ENCODE data around the gene MATN1.
"Not testable (repeated sequence)": the region's sequence is repeated elsewhere in the genome, so short reads cannot be mapped to it uniquely, and the experiment has no call there.

MATN1 gene, protein sequence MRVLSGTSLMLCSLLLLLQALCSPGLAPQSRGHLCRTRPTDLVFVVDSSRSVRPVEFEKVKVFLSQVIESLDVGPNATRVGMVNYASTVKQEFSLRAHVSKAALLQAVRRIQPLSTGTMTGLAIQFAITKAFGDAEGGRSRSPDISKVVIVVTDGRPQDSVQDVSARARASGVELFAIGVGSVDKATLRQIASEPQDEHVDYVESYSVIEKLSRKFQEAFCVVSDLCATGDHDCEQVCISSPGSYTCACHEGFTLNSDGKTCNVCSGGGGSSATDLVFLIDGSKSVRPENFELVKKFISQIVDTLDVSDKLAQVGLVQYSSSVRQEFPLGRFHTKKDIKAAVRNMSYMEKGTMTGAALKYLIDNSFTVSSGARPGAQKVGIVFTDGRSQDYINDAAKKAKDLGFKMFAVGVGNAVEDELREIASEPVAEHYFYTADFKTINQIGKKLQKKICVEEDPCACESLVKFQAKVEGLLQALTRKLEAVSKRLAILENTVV

GRCh38 chr1:30723331-30723755, at the start of gene MATN1:
MATN1 (minus strand) TSS chr1:30723585; CDS start chr1:30723551, 34 bp downstream.
- no peak for DNase-seq

GRCh38 chr1:30771005-30771404, 47.6 kb upstream of the MATN1 start:
- DNase-seq = no peak

DNA sequence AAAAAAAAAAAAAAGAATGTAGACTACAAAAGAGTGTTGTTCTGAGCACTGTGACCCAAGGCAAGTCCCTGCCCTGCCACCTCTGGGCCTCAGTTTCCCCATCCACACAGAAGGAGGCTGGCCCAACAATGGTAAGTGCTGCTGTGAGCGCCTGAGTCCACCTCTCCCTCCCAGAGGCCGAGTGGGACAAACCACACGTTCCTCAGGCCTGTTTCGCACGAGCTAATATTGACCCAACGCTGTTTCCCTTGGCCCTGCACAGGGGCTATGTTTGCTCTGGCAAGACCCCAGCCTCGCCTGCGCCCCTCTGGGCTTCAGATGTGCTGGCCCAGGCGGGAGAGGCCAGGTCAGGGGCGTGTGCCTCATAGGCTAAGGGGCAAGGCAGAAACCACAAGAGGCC, 46.8 kb upstream of the MATN1 start:
- no peak for DNase-seq

DNA sequence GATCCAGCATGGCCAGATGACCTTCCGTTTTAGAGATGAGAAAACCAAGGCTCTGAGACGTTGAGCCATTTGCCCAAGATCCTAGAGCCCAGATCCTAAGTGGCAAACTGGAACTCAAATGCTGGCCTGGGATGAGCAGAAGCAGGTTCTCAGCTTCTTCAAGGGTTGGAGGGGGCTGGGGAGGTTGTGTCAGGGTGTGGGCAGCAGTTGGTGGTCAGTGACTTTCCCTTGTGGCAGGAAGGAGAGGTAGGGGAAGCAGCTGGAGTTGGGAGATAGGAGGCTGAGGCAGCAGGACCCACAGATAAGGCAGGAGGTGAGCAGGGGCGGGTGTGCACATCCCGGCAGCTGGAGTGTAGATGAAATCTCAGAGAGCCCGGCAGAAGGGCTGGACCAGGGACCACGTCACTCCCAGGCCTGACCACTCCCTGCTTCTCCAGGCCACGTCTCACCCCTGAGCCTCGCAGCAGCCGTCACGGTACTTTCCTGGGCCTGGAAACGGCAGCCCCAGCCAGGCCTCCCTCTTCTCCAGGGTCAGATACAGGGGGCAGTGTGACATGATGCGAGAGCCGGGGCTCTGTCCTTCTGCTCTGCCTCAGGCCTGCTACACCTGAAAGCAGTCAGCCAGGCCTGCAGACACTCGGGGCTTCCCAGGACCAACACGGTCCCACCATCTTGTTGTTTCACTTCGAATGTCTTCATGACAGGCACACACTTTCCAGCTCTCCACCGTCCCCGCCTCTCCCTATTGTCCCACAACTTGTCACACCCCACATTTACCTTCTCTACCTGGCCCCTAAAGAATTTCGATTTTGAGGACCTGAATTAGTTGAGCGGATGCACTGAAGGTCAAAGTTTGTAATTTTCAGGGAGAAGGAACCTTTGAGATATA, 45.7 kb upstream of the MATN1 start:
- DNase-seq = no peak

DNA sequence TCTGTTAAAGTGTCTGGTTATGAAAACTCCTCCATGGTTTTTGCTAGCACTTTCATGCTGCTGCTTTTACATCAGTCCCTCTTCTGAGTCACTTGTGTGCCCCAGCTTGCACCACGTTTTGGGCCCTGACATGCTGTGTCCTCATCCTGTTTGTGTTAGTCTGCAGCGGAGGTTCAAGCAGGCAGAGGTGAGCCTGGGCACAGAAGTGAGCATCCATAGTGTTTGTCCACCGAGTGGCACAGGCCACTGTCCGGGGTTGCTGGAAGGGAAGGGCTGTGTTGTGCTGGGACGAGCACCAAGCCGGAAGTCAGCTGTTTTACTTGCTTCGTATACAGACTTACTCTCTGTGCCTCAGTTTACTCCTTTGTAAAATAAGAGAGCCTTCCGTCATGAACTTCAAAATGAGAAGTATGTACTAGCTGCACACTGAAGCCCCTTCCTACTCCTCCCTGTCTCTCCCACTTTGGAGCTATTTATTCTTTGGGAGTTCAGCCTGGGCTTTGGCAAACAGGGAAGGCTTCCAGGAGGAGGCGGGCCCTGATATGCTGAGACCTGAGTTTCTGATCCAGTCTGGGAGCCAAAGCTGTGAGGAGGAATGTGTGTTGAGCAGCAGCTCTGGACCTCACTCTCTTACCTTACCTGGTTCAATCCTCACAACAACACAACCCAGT, 44.9 kb upstream of the MATN1 start:
- DNase-seq = no peak

GRCh38 chr1:30766948-30767347, 43.6 kb upstream of the MATN1 start:
- not testable (repeated sequence) for DNase-seq

- DNase-seq = no peak
Measured at GRCh38 chr1:30765556-30766434, 42.4 kb upstream of the MATN1 start.

GRCh38 chr1:30764939-30765555, 41.7 kb upstream of the MATN1 start:
- no peak for DNase-seq

- DNase-seq = no peak
Measured at GRCh38 chr1:30764396-30764795, 41.0 kb upstream of the MATN1 start.

- DNase-seq = no peak
Measured at GRCh38 chr1:30763651-30764248, 40.4 kb upstream of the MATN1 start.

- no peak for DNase-seq
Measured at GRCh38 chr1:30762930-30763650, 39.7 kb upstream of the MATN1 start.

- no peak for DNase-seq
Measured at GRCh38 chr1:30762152-30762929, 39.0 kb upstream of the MATN1 start.

GRCh38 chr1:30761381-30762151, 38.2 kb upstream of the MATN1 start:
- no peak for DNase-seq

DNA sequence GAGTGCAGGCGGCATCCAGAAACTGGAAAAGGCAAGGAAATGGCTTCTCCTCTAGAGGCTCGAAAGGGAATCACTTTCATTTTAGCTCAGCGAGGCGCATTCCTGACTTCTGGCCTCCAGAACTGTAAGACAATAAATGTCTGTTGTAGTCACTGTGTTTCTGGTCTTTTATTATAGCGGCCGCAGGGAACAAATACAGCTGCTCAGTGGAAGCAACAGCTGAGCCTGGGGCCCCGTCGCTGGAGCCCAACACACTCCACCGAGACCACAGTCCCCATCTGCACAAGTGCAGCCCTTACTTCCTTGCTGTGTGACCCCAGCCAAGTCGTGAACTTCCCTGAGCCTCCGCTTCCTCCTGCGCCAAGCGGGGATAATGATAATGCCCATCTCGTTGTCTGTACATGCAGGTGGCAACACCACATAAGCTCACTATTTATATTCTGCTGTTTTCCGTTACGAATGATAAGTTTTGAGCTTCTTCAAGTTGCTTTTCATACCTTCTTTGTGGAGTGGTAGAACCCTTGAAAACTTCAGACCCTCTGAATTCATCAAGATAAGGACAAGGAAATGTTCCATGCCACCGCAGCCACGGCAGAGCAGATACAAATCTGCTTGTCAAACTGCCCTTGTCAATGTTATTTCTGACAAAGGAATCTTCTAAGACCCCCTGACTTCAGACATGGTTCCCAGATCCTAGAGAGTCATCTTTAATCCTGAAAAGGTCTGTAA, 37.4 kb upstream of the MATN1 start:
- no peak for DNase-seq

DNA sequence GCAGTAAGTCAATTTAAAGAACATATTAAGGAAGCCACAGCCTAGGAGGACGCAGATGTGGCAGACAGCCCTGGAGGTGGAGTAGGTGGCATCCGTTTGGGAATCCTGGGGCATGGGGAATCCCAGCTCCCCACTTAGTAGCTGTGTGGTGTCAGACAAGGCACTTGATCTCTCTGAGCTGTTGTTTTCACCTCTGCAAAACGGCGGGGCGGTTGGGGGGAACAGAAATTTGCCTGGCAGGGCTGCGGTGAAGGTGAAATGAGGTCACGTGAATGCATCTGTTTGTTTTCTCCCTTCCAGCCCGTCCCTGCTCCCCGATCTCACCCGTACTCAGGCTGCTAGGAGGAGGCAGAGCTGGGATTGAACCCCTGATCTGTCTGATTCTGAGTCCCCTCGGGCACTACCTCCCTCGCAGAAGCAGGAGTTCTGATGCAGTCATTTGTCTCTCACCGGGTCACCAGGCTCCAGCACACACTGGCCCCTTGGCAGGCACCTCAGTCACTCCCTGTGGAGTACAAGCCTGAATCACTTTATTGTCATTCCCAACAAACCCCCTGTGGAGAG, 36.4 kb upstream of the MATN1 start:
- no peak for DNase-seq

DNA sequence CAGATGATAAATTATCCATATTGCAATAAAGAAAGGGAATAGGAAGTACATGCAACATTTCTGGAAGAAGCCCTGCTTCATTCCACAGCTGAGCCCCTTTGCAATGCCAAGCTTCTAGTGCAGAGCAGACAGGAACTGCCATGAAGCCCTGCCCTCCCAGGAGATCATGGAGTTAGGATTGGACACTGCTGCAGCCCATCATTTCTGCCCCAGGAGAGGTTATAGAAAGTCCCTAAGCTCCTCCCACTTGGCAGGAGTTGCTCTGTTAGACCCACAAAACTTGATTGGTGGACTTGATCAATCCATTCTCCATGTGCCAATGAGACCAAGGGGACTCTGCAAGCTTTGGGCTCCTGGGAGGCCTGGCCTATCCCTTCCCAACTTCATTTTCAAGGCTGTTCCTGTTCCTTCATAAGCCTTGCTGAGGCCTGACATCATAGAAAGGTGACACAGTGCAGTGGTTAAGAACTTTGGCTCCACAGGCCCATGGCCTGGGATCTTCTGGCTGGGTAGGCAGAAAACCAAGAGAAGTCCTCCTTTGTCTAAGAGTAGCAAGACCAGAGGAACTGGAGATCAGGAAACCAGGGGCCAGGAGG, 35.5 kb upstream of the MATN1 start:
- DNase-seq = no peak

- DNase-seq = no peak
Measured at GRCh38 chr1:30758121-30758688, 34.8 kb upstream of the MATN1 start.

All from NCI-H1436 (cell line).